Fibroblast of the conjunctiva (primary cell): ENCODE data around the gene EPHA10.

Experiments
- DNase-seq: peaks from one replicate; pipeline ENCODE4 v3.0.0-alpha.2; 2010; ENCODE audit warnings: low read depth

Gene EPHA10

DNA sequence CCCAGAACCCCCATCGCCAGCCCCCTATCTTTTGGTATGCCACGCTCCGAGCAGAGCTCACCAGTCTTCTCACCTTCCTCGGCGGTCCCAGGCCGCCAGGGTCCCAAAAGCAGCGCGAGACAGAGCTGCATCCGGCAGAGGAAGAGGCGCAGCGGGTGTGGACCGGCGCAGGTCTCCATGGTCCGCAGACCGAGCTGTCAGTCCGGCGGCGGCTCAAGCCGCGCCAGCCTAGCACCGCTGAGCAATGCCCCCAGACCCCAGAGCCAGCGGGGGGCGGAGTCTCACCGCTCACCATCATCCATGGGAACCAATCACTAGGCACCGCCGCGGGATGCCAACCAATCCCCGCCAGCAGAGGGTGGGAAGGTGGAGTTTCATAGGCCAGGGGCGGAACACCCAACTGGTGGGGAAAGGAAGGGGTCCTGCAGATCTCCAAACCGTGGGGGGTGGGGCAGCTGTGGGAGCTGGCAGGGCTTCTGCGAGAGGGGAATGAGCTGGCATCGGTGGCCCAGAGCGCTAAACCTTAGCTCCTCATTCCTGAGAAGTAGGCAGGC, at the start of gene EPHA10:
Gene EPHA10, minus strand, starts transcription at position 233 of the 554 bp plus-strand sequence. Its CDS starts 54 bp downstream, at position 179.
- DNase-seq, result no peak

DNA sequence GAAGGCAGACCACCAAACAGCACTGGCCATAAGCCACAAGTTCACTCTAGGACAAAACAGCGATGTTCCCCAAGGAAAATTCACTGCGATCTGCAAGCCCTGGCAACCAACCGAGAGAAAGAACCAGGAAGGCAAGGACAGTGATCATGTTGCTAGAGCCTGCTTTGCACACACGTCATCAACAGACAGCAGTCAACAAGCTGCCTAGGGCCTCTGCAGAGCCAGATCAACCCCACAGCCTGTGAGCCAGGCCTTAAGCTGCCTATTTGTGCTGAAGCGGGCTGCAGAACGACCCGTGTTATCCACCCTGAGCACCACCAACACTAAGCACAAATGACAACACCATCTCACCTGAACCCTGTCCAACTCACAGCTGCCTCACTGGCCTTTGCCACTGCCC, 49.3 kb upstream of the EPHA10 start:
- peak; percentile 60 for DNase-seq

GRCh38 chr1:37813529-37814145, 48.7 kb upstream of the EPHA10 start:
- DNase-seq, result peak; percentile 43

GRCh38 chr1:37811027-37811655, 46.2 kb upstream of the EPHA10 start:
- DNase-seq, result peak; percentile 86

- DNase-seq, result no peak
Observed at GRCh38 chr1:37809942-37810341, 45.0 kb upstream of the EPHA10 start.

GRCh38 chr1:37808369-37809319, 43.7 kb upstream of the EPHA10 start:
- peak; percentile 52 for DNase-seq

- DNase-seq, result peak; percentile 80
Observed at GRCh38 chr1:37807555-37808368, 42.8 kb upstream of the EPHA10 start, which contains the start of the genes C1orf122 and YRDC. TSS of gene C1orf122 (plus strand) at chr1:37807790. CDS start at chr1:37808405, 615 bp downstream. TSS of gene YRDC (minus strand) at chr1:37808208. CDS start at chr1:37808180, 28 bp downstream.

DNA sequence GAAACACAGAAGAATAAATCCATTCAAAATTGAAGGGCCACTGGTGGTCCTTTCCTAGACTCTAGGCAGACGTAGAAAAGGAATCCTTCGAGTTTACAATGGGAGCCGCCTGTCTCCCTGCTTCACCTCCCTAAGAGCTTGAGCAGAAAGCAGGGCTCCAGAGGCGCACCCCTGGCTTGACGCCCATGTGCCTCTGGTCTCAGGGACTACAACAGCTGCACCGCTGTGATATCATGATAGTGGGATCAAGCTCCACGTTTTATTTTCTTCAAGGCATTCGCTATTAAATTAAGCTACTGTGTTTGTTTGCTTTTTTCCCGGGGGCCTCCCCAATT, 42.3 kb upstream of the EPHA10 start:
- no peak for DNase-seq

DNA sequence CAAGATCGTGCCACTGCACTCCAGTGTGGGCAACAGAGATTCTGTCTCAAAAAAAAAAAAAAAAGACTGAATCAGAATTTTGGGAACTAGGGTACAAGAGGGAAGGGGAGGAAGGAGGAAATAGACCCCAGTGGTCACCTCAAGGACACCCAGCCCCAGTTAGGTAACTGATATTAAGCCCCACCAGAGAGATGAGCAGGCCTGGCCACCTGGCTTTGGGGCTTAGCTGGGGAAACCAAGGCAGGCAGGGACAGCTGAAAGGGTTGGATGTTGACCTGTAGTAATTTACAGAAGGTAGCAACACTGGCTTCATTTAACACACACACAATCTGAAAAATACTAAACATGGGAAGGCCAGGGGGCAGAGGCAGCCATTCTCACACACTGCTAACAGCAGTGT, 37.5 kb upstream of the EPHA10 start:
- DNase-seq, result no peak

GRCh38 chr1:37797750-37798345, 32.9 kb upstream of the EPHA10 start:
- DNase-seq, result no peak

DNA sequence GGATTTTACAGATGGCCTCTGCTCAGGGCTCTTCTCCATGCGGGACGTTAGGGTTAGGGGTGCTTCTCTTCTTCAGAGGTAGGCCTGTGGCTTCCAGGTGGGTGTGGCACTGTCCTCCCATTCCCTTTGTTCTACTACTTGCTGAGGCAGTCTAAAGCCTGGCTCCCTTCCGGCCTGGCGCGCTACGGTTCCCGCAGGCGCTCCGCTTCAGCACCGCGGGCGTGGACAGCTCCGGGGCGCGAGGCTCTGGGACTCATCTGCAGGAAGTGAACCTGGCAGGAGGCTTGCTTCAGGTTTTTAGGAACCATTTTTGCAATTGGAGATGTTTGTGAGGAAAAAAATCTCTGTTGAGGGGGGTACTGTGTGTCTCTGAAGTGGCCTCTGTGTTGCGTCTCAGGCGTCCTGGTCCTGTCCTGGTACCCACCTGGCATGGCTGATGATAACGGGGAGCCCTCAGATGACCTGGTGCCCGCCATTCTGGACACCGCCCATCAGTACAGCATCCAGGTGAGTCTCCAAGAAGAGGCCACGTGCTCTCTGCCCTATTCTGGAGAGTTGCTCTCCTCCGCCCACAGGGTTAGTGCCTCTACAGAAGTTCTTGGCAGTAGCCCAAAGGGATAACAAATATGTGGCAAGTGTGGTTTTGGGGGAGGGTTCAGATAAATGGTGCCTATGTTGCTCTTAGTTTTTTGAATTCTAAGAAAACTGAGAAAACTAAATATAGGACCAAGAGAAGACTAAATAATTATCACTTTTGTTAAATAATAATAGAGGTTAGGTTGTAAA, 30.6 kb upstream of the EPHA10 start:
- DNase-seq, result no peak

DNA sequence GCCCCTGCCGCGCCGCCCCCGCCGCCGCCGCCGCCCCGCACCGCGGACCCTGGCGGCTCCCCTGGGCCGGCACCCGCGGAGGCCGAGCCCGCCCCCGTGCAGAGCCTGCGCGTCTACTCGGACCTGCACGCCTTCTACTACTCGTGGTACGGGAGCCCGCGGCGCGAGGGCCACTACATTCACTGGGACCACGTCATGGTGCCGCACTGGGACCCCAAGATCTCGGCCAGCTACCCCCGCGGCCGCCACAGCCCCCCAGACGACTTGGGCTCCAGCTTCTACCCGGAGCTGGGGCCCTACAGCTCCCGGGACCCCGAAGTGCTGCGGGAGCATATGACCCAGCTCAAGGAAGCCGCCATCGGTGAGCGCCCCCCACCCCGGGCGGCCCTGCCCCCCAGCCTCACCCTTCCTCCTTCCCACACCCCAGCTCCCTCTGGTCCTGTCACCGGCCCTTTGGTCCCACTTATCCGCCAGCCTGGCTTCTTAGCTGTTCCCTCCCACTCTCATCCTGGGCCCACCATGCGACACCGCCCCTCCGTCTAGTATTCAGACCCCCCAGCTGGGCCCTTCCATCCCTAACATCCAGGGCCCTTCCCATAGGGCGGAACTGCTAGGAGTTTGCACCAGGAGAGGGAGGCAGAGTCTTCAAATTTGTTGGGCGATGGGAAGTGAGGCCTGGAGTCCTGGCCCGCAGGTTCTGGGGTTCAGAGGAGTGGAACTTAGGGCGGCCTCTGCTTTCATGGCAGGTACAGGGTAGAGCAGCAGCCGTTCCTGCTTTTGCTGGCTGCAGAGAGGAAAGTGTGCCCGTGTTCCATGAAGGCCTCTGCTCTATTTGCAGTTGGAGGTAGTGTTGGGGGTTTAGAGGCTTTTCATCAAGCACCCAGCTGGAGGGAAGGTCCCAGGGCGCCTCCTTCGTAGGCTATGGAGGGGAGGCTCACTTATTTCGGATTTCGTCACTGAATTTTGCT, 29.7 kb upstream of the EPHA10 start:
- DNase-seq, result no peak

DNA sequence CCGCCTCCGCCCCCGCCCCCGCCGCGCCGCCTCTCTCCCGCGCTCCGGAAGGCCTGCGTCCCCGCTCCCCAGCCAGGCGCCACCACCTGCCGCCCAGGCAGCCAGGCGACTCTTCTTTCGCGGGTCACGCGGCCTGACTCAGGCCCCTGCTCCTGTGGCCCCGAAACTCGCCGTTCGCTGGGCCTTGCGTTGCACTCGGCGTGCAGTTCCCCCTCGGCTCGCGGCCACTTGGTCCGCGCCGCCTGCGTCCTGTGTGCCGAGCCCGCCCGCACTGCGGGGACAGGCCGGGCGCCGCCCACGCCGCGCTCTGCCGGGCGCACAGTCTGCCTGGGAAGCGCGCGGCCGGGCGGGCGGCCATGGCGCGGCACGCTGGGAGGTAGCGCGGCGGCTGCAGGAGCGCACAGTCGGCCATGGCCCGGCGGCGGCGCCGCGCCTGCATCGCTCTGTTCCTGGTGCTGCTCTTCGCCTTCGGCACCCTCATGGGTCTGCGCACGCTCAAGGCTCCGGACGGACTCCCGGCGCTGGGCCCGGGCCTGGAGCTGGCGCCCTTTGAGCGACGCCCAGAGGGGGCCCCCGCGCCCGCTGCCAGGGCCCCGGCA, 29.0 kb upstream of the EPHA10 start, which contains the start of gene MANEAL:
Gene MANEAL, plus strand, starts transcription at position 75 of the 599 bp plus-strand sequence. Its CDS starts 336 bp downstream, at position 411.
- no peak for DNase-seq

DNA sequence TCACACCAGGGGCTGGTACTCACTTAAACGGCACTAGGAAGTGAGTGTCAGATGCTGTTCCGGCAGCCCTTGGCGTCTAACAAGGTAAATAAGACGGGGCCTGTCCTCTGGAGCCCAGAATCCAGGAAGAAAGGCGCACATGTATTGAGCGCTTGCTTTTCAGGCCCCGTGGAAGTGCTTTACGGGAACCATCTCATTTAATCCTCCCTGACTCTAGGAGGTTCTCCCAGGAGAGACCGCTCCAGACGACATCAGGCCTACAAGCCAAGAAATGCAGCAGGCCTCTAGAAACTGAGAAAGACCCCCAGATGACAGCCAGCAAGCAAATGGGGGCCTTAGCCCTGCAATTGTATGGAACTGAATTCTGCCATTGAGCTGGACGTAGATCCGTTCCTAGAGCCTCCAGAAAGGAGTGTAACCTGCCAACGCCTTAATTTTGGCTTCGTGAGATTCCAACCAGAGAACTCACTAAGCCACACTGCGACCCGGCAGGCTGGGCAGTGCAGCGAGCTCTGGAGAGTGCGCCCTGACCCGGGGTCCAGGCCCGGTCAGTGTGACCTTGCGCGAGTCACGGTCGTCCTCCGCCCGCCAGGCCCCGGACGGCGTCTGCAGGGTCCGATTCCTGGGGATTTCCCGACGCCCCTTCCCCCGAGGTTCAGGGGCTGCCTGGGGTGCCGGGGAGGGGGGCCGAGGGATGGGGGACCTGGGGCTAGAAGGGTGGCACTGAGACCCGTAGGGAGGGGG, 28.2 kb upstream of the EPHA10 start:
- no peak for DNase-seq

DNA sequence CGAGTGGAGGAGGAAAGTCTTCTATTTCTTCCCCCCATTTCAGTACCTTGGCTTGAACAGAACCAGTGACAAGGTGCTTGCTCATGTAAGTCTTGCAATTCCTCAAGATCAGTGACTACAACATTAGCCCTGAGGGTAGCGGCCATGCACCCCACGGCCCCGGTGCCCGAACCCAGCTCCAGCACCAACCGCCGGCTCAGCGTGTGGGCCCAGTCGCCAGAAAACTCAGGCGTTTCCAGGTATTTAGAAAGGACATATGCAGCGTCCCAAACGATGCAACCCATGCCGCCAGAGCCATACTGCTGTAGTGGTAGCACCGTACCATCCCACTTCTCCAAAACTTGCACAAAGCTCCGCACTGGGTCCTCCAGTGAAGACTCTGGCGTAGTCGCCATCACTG, 17.6 kb upstream of the EPHA10 start:
- no peak for DNase-seq

DNA sequence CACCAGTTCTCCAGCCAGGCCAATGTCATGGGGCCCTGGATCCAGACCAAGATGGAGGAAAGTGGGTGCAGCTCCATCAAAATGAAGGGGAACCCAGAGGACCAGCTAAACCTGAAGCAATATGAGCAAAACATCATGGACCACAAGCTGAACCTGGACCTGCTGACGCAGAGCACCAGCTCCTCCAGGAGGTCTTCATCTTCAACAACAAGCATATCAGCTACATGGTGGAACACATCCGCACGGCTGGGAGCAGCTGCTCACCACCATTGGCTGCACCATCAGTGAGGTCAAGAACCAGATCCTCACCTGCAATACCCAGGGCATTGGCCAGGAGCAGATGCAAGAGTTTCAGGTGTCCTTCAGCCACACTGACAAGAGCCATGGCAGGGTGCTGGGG, 13.7 kb upstream of the EPHA10 start:
- DNase-seq, result no peak

DNA sequence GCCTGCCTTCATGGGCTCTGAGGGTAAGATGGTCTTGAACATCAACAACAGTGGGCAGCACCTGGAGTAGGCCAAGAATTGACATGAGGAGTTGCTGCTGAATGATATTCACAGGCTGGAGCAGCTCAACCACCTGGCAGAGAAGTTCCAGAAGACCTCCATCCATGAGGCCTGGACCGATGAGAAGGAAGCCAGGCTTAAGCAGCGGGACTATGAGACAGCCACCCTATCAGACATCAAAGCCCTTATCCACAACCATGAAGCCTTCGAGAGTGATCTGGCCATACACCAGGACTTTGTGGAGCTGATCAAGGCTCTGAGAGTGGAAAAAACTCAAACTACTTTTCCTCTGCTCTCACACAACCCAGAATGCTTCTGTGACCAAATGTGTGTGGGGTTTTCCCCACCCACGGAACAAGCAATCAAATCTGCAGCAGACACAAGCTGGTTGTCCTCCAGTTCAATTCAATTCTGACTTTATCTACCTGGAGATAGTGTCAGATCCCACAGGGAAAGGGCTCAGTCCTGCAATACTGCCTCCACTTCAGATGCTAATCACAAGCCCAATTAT, 12.1 kb upstream of the EPHA10 start:
- DNase-seq, result no peak
